HepG2 (cell line): ENCODE results near the gene DHCR7. TPM values are rescaled to one million over a fixed set of nuclear protein-coding genes. Genes with fewer than 3 reads are reported as not detected.

Experiments
- FOXK1 ChIP-seq: sonication (generic); formaldehyde crosslinking; IDR thresholded peaks from 2 replicates; pipeline ENCODE4 v1.4.0; 2020; ENCODE audit warnings: low read depth, missing genetic modification reagents, borderline replicate concordance
- HNF1A ChIP-seq, 2 experiments: sonication (generic) in 1 of 2; formaldehyde crosslinking in 1 of 2; IDR thresholded peaks; 2 replicates each; pipeline versions ENCODE4 v1.4.0 to v1.6.1; 2016 to 2020; ENCODE audit warnings: borderline replicate concordance in 1 of 2, low read depth in 1 of 2, mild to moderate bottlenecking in 1 of 2, missing genetic modification reagents in 1 of 2
- LCORL ChIP-seq, 2 experiments: fragments of 450-650 bp in 1 of 2; sonication (generic) in 1 of 2; formaldehyde crosslinking in 1 of 2; IDR thresholded peaks; 2 replicates each; pipeline versions ENCODE4 v1.5.0 to v1.6.1; 2017 to 2020; ENCODE audit warnings: antibody characterized with exemption in 1 of 2, missing genetic modification reagents in 1 of 2
- REL ChIP-seq: sonication (generic); formaldehyde crosslinking; conservative IDR thresholded peaks from 2 replicates; pipeline ENCODE4 v1.8.0; 2022; ENCODE audit warnings: mild to moderate bottlenecking, missing genetic modification reagents, moderate library complexity
- RXRA ChIP-seq: sonication (generic); formaldehyde crosslinking; IDR thresholded peaks from 2 replicates; pipeline ENCODE4 v1.5.1; 2020; ENCODE audit warnings: missing genetic modification reagents
- SMAD1 ChIP-seq: sonication (generic); formaldehyde crosslinking; IDR thresholded peaks from 2 replicates; pipeline ENCODE4 v1.4.0; 2020; ENCODE audit warnings: missing genetic modification reagents, low read depth, mild to moderate bottlenecking, borderline replicate concordance
- ZNF646 ChIP-seq: sonication (generic); formaldehyde crosslinking; IDR thresholded peaks from 2 replicates; pipeline ENCODE4 v1.9.0; 2021; ENCODE audit warnings: mild to moderate bottlenecking, missing genetic modification reagents
- polyA plus RNA-seq, 8 experiments: library from polyadenylated mRNA; depleted of rRNA in 3 of 8; stranded (reverse) in 7 of 8; unstranded in 1 of 8; fragments of >200 nt; fragmentation: Illumina TruSeq in 4 of 8; extraction: Trizol in 4 of 8; gene quantifications; 2 replicates each; pipeline versions ENCODE4 v1.2.1 to v1.2.3, GENCODE V29; 2011 to 2016; ENCODE audit warnings: low read depth in 4 of 8, missing spikeins in 1 of 8, mixed read lengths in 1 of 8; ENCODE audit not compliant: insufficient read depth in 1 of 8
- total RNA-seq, 5 experiments: library from RNA; depleted of rRNA; stranded (reverse); fragments of >200 nt; fragmentation: Illumina TruSeq; extraction: Trizol; gene quantifications; 2 replicates each; pipeline ENCODE4 v1.2.3, GENCODE V29; 2016; ENCODE audit warnings: low read depth in 1 of 5

Gene DHCR7
- total and polyA plus RNA-seq, 2 of the 13 experiments (the other 11 are each of a cell fraction or from before 2014, with no cell fraction given) = 96.0 to 143 TPM

GRCh38 chr11:71446942-71447688, 1.1 kb downstream of the DHCR7 start (continued):
- TF ChIP-seq ZNF646 (CRISPR knock-in tag) (no peak), REL (CRISPR knock-in tag) (no peak), LCORL (IDR thresholded peaks at IDR 0.05) (no peak), LCORL (CRISPR knock-in tag; IDR thresholded peaks at IDR 0.05) (peak; percentile 29; the same call in 1 of the 2 replicates), FOXK1 (peak; percentile 61; the same call in 1 of the 2 replicates), RXRA (CRISPR knock-in tag) (peak; percentile 68; the same call in 1 of the 2 replicates), SMAD1 (CRISPR knock-in tag) (no peak), HNF1A (IDR thresholded peaks at IDR 0.05; ENCODE audit: low read depth) (no peak), HNF1A (CRISPR knock-in tag; IDR thresholded peaks at IDR 0.05; ENCODE audit: borderline replicate concordance) (0 out of 2 replicates have a peak, but pooled peaks have one; percentile 23)
